Endothelial cell of umbilical vein (primary cell): ENCODE results near the gene OPN1SW. TPM values are rescaled to one million over a fixed set of nuclear protein-coding genes. Genes with fewer than 3 reads are reported as not detected.

Source experiments
- BruUV-seq: library from RNA; stranded (reverse); fragments of 400-500 nt; replicated peaks from 2 replicates; lab custom pipeline; 2021; lab: Mats Ljungman, UMichigan
- CTCF ChIA-PET: fragments of 300-600, 350-600 bp; sonication (Branson Sonifier 250); formaldehyde crosslinking; loops from one replicate; lab custom pipeline; 2021; ENCODE audit warnings: antibody characterized with exemption, inconsistent platforms; lab: Charles Lee
- POLR2A ChIA-PET: fragments of 300-600, 350-600 bp; sonication (Branson Sonifier 250); formaldehyde crosslinking; loops from one replicate; lab custom pipeline; 2021; ENCODE audit warnings: antibody characterized with exemption, inconsistent platforms; lab: Charles Lee
- DNase-seq: peaks from one replicate; pipeline ENCODE4 v3.0.0-alpha.2; 2011; ENCODE audit warnings: low read depth, low spot score
- FAIRE-seq: peaks from 2 replicates; lab custom pipeline; 2011; peaks lifted over from hg19 to GRCh38; lab: Jason Lieb, UNC
- H2AFZ ChIP-seq: 2 replicates; pipeline ENCODE4 v1.6.0; 2012; ENCODE audit warnings: low read depth, low read length, control low read depth, inconsistent platforms
- H3K27ac ChIP-seq: 2 replicates; pipeline ENCODE4 v1.5.1; 2011; ENCODE audit warnings: low read depth, mild to moderate bottlenecking, control low read depth, low read length, moderate library complexity; ENCODE audit not compliant: insufficient read depth
- H3K27me3 ChIP-seq, 2 experiments: 2 replicates each; pipeline versions ENCODE4 v1.6.0 to v1.6.1; 2011; ENCODE audit warnings: low read length in 2 of 2, mixed read lengths in 1 of 2; ENCODE audit not compliant: control insufficient read depth in 2 of 2, insufficient read depth in 2 of 2
- H3K36me3 ChIP-seq, 2 experiments: 2 replicates in 1 of 2; 3 replicates in 1 of 2; pipeline ENCODE4 v1.5.1; 2011; ENCODE audit warnings: low read length in 2 of 2, mild to moderate bottlenecking in 1 of 2, moderate library complexity in 1 of 2; ENCODE audit not compliant: control insufficient read depth in 2 of 2, insufficient read depth in 2 of 2; ENCODE audit errors: extremely low read depth in 1 of 2
- H3K4me1 ChIP-seq: 3 replicates; pipeline ENCODE4 v1.5.1; 2011; ENCODE audit warnings: mild to moderate bottlenecking, low read length; ENCODE audit not compliant: control insufficient read depth, insufficient read depth; ENCODE audit errors: extremely low read depth
- H3K4me2 ChIP-seq: 2 replicates; pipeline ENCODE4 v1.6.1; 2011; ENCODE audit warnings: low read length, control low read depth, mixed read lengths; ENCODE audit not compliant: insufficient read depth
- H3K4me3 ChIP-seq, 3 experiments: fragments of 200-600 bp in 1 of 3; sonication (generic), shearing (Covaris generic) in 1 of 3; replicated peaks in 1 of 3; 2 replicates each; pipeline ENCODE4 v1.5.1; 2011 to 2016; ENCODE audit warnings: control low read depth in 3 of 3, low read length in 3 of 3, mild to moderate bottlenecking in 2 of 3, inconsistent platforms in 1 of 3, low read depth in 1 of 3, moderate library complexity in 1 of 3; ENCODE audit not compliant: insufficient read depth in 1 of 3
- H3K79me2 ChIP-seq: 2 replicates; pipeline ENCODE4 v1.6.0; 2012; ENCODE audit warnings: low read length, inconsistent platforms; ENCODE audit not compliant: control insufficient read depth, insufficient read depth
- H3K9ac ChIP-seq: replicated peaks from 2 replicates; pipeline ENCODE3; 2011; ENCODE audit warnings: low read length, control low read depth; ENCODE audit not compliant: insufficient read depth; ENCODE audit errors: extremely low read depth
- H3K9me1 ChIP-seq: replicated peaks from 3 replicates; pipeline ENCODE4 v1.6.0; 2011; ENCODE audit warnings: mild to moderate bottlenecking, low read length; ENCODE audit not compliant: control insufficient read depth, insufficient read depth; ENCODE audit errors: extremely low read depth
- H3K9me3 ChIP-seq: replicated peaks from 2 replicates; pipeline ENCODE4 v1.5.1; 2012; ENCODE audit warnings: low read length, inconsistent platforms; ENCODE audit not compliant: control insufficient read depth, insufficient read depth
- H4K20me1 ChIP-seq: replicated peaks from 2 replicates; pipeline ENCODE3; 2011; ENCODE audit warnings: mild to moderate bottlenecking, low read length; ENCODE audit not compliant: control insufficient read depth, insufficient read depth; ENCODE audit errors: extremely low read depth
- EZH2 ChIP-seq: IDR thresholded peaks from 2 replicates; pipeline ENCODE4 v1.6.1; 2012; ENCODE audit warnings: borderline replicate concordance, low read depth, mild to moderate bottlenecking, moderate library complexity, low read length, inconsistent platforms; ENCODE audit not compliant: severe bottlenecking
- FOS ChIP-seq: IDR thresholded peaks from 2 replicates; pipeline ENCODE4 v1.6.1; 2011; ENCODE audit warnings: mild to moderate bottlenecking, low read length, moderate library complexity, borderline replicate concordance; ENCODE audit not compliant: insufficient read depth
- GATA2 ChIP-seq: IDR thresholded peaks from 2 replicates; pipeline ENCODE4 v1.7.0; 2011; ENCODE audit warnings: low read depth, mild to moderate bottlenecking, moderate library complexity, mixed read lengths, low read length; ENCODE audit not compliant: insufficient read length, insufficient read depth
- JUN ChIP-seq: IDR thresholded peaks from 2 replicates; pipeline ENCODE4 v1.6.1; 2011; ENCODE audit warnings: borderline replicate concordance, low read depth; ENCODE audit not compliant: insufficient read length, insufficient read depth
- MYC ChIP-seq: IDR thresholded peaks from one replicate; pipeline ENCODE4 v1.6.1; 2011; ENCODE audit warnings: mild to moderate bottlenecking, low read depth, low read length
- POLR2A ChIP-seq: IDR thresholded peaks from 2 replicates; pipeline ENCODE4 v1.6.1; 2012; ENCODE audit warnings: low read depth, mild to moderate bottlenecking, control low read depth, low read length
- POLR2AphosphoS5 ChIP-seq: IDR thresholded peaks from 2 replicates; pipeline ENCODE4 v1.6.1; 2012; ENCODE audit warnings: low read depth, mild to moderate bottlenecking, control low read depth, low read length, moderate library complexity; ENCODE audit not compliant: insufficient read depth
- dilution Hi-C: fragments of 300-500 bp; cut with MboI; formaldehyde crosslinking; loops from one replicate; pipeline ENCODE4 v1.15.0; 2019; ENCODE audit warnings: low sequenced_read_pairs; ENCODE audit not compliant: extremely low pct_ligation_motif_present
- intact Hi-C: fragments of 100-400 bp; cut with micrococcal nuclease; formaldehyde crosslinking; loops from one replicate; pipeline ENCODE4 v1.10.0; 2022
- polyA plus RNA-seq, 4 experiments: library from polyadenylated mRNA; depleted of rRNA in 3 of 4; stranded (reverse) in 3 of 4; unstranded in 1 of 4; fragments of >200 nt; gene quantifications; 2 replicates each; pipeline versions ENCODE4 v1.2.1 to v1.2.3, GENCODE V29; 2011 to 2012; ENCODE audit warnings: missing spikeins in 1 of 4
- total RNA-seq: library from RNA; stranded (reverse); gene quantifications from 2 replicates; pipeline ENCODE4 v1.2.3, GENCODE V29; 2021
- TF ChIP-seq, protein P1 (sequence below): IDR thresholded peaks from 2 replicates; pipeline ENCODE4 v1.6.1; 2011; ENCODE audit not compliant: insufficient read depth, insufficient read length
- TF ChIP-seq, protein P2 (sequence below), 2 donors: IDR thresholded peaks; 1 replicate in 1 of 2; 2 replicates in 1 of 2; pipeline ENCODE4 v1.5.1; 2011; ENCODE audit warnings: low read length in 2 of 2, mild to moderate bottlenecking in 2 of 2, moderate library complexity in 2 of 2, control low read depth in 1 of 2, inconsistent platforms in 1 of 2, low read depth in 1 of 2; ENCODE audit not compliant: insufficient read depth in 1 of 2; ENCODE audit errors: extremely low read depth in 1 of 2

The OPN1SW gene
- total and polyA plus RNA-seq, 2 donors (not counting 3 experiments of a cell fraction or from before 2014, with no cell fraction given), result not detected

DNA sequence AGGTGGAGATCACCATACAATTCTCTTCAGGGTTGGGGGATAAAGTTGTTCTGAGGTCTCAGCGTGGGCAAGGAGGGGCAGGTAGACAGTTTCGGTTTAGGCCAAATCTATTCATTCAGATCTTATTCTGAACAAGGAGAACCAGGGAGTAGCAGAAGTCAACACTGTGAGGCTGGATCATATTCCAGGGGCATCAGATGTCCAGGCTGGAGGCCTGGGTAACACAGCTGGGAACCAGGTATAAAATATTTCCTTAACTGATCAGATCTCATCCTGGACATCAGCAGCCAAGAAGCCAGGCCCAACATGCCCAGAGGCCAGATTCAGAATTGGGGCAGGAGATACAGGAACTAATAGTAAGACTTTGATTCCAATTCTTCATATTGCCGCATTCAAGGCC lies 35.4 kb upstream of the OPN1SW start:
- H3K9ac ChIP-seq, result no peak overlapping the region
- no peaks in the 10 kb centered on the region for H4K20me1 ChIP-seq
- CTCF ChIA-PET, result no interaction called here
- no peaks in the 10 kb centered on the region for H3K4me1 ChIP-seq
- DNase-seq (no peak), FAIRE-seq (no peak)
- BruUV-seq, result no TSS peak
- dilution Hi-C loops, result no loop called here
- TF ChIP-seq POLR2A (no peak), GATA2 (no peak), MYC (no peak), POLR2AphosphoS5 (no peak), JUN (no peak), EZH2 (no peak), FOS (no peak)
- TF ChIP-seq, protein P1, sequence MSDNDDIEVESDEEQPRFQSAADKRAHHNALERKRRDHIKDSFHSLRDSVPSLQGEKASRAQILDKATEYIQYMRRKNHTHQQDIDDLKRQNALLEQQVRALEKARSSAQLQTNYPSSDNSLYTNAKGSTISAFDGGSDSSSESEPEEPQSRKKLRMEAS, result no peak
- TF ChIP-seq, protein P2, sequence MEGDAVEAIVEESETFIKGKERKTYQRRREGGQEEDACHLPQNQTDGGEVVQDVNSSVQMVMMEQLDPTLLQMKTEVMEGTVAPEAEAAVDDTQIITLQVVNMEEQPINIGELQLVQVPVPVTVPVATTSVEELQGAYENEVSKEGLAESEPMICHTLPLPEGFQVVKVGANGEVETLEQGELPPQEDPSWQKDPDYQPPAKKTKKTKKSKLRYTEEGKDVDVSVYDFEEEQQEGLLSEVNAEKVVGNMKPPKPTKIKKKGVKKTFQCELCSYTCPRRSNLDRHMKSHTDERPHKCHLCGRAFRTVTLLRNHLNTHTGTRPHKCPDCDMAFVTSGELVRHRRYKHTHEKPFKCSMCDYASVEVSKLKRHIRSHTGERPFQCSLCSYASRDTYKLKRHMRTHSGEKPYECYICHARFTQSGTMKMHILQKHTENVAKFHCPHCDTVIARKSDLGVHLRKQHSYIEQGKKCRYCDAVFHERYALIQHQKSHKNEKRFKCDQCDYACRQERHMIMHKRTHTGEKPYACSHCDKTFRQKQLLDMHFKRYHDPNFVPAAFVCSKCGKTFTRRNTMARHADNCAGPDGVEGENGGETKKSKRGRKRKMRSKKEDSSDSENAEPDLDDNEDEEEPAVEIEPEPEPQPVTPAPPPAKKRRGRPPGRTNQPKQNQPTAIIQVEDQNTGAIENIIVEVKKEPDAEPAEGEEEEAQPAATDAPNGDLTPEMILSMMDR (IDR thresholded peaks at IDR 0.05; ENCODE audit: extremely low read depth in 1 of 2, insufficient read depth in 1 of 2, low read depth in 1 of 2, low read length in 2 of 2), result no peak
- no peaks in the 10 kb centered on the region for H3K36me3 ChIP-seq
- H3K79me2 ChIP-seq, result no peaks in the 10 kb centered on the region
- no peaks in the 10 kb centered on the region for H3K9me1 ChIP-seq
- H3K27ac ChIP-seq, result no peak overlapping the region
- intact Hi-C loops, result no loop called here
- peaks cover 9 to 16% of the 10 kb centered on the region in 2 experiments for H3K27me3 ChIP-seq
- no peaks in the 10 kb centered on the region for H3K9me3 ChIP-seq
- no peak overlapping the region for H2AFZ ChIP-seq
- H3K4me2 ChIP-seq, result no peak overlapping the region
- H3K4me3 ChIP-seq, result no peak overlapping the region
- POLR2A ChIA-PET, result no interaction called here
